HFFc6 (cell line): ENCODE data around the gene NUDT21. TPM values are rescaled to one million over a fixed set of nuclear protein-coding genes. Genes with fewer than 3 reads are reported as not detected.

ENCODE experiments used
- DNase-seq: peaks from one replicate; pipeline ENCODE4 v3.0.0-alpha.2; 2018
- H3K27ac Mint-ChIP-seq: 2 replicates; pipeline ENCODE4 v1.8.0; 2020; ENCODE audit warnings: mild to moderate bottlenecking, mixed read lengths
- H3K27me3 Mint-ChIP-seq: 2 replicates; pipeline ENCODE4 v1.8.0; 2021; ENCODE audit warnings: mild to moderate bottlenecking, moderate library complexity, mixed read lengths; ENCODE audit not compliant: insufficient read depth
- H3K36me3 Mint-ChIP-seq: 2 replicates; pipeline ENCODE4 v1.8.0; 2021; ENCODE audit warnings: low read depth, mixed read lengths
- H3K4me1 Mint-ChIP-seq: 2 replicates; pipeline ENCODE4 v1.8.0; 2020; ENCODE audit warnings: low read depth, mixed read lengths
- H3K4me3 Mint-ChIP-seq: 2 replicates; pipeline ENCODE4 v1.8.0; 2020; ENCODE audit warnings: mild to moderate bottlenecking, moderate library complexity, mixed read lengths
- H3K9me3 Mint-ChIP-seq: 2 replicates; pipeline ENCODE4 v1.8.0; 2020; ENCODE audit warnings: mild to moderate bottlenecking, mixed read lengths
- total RNA-seq, 6 experiments: library from RNA; stranded (reverse); fragmentation: NEBNext Ultra II Directional; extraction: Animal tissue kit (Norgen Biotek cat#: 25700); gene quantifications; 2 replicates in 1 of 6; 3 replicates in 5 of 6; pipeline ENCODE4 v1.2.3, GENCODE V29; 2021
- TF ChIP-seq, protein P1 (sequence below): fragments of 200-600 bp; sonication (generic); IDR thresholded peaks from 2 replicates; pipeline ENCODE4 v1.5.0; 2021; ENCODE audit warnings: antibody characterized with exemption, mild to moderate bottlenecking

Gene NUDT21
- total RNA-seq, 6 experiments from 2014 or later, result 114 to 150 (median 138) TPM

DNA sequence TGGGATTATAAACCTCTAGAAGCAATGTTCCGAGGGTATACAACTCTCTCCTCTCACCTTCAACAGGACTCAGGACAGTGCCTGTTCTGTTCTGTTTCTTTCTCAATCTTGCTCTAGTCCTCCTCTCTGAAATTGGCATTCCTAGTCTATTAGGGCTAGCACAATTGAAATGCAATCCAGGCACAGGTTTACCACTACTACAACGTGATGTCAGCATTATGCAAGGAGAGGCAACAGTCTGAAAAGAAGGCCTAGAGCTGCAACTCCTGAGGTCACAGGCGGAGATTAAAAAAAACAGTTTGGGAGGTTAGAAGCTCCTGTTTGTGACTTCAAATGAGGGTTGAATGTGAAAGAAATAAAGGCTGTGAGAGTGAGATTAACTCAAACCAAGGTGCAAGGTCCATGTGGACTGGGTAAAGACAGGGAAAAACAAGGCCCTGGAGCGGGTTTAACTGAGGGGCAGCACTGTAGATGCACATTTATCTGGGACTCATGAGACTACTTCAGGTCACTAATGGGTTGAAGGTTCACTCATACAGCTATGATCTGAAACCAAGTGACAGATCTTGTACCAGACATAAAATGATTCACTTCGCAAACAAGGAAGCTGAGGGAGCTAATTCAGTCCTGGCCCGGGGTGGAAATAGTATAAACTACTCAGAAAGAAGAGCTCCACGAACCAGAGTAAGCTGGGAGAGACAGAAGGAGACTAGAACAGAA is 42.6 kb downstream of the NUDT21 start:
- peaks cover 34% of the 10 kb centered on the region for H3K36me3 Mint-ChIP-seq

GRCh38 chr16:56405977-56406672 is 45.0 kb downstream of the NUDT21 start:
- no peaks in the 10 kb centered on the region for H3K27me3 Mint-ChIP-seq
- H3K4me3 Mint-ChIP-seq, result no peak overlapping the region
- no peak for DNase-seq
- H3K9me3 Mint-ChIP-seq, result no peaks in the 10 kb centered on the region
- TF ChIP-seq, protein P1, sequence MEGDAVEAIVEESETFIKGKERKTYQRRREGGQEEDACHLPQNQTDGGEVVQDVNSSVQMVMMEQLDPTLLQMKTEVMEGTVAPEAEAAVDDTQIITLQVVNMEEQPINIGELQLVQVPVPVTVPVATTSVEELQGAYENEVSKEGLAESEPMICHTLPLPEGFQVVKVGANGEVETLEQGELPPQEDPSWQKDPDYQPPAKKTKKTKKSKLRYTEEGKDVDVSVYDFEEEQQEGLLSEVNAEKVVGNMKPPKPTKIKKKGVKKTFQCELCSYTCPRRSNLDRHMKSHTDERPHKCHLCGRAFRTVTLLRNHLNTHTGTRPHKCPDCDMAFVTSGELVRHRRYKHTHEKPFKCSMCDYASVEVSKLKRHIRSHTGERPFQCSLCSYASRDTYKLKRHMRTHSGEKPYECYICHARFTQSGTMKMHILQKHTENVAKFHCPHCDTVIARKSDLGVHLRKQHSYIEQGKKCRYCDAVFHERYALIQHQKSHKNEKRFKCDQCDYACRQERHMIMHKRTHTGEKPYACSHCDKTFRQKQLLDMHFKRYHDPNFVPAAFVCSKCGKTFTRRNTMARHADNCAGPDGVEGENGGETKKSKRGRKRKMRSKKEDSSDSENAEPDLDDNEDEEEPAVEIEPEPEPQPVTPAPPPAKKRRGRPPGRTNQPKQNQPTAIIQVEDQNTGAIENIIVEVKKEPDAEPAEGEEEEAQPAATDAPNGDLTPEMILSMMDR, result no peak
- no peak overlapping the region for H3K27ac Mint-ChIP-seq
- H3K36me3 Mint-ChIP-seq, result peaks cover 42% of the 10 kb centered on the region
- H3K4me1 Mint-ChIP-seq, result peaks cover 11% of the 10 kb centered on the region

More for the DNA sequence above, 42.6 kb downstream of the NUDT21 start:
- H3K27me3 Mint-ChIP-seq, result no peaks in the 10 kb centered on the region
- H3K27ac Mint-ChIP-seq, result peak overlapping the region; percentile 24; the same call in 1 of the 2 replicates
- no peak for DNase-seq
- TF ChIP-seq, protein P1, result no peak
- no peak overlapping the region for H3K4me3 Mint-ChIP-seq
- H3K4me1 Mint-ChIP-seq, result peaks cover 11% of the 10 kb centered on the region
- no peaks in the 10 kb centered on the region for H3K9me3 Mint-ChIP-seq

DNA sequence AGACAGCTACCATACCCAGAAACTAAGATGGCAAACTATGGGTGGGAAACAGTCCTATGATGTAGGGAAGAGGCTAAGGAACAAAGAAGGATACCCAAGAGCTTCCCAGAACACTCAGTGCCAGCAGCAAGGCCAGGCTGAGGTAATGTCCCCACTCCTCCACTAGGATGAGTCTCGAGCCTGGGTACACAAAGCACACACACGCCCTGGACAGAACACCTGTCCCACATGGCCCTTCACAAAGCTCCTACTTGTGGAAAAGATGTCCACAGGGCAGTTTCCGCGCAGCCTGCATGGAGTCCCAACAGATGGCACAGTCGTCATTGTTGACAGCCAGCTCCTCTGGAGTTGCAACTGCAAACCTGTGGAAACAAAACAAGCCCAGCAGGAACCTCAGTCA is 49.6 kb downstream of the NUDT21 start:
- Mint-ChIP-seq H3K27ac (no peak overlapping the region), H3K36me3 (peaks cover 53% of the 10 kb centered on the region), H3K9me3 (no peaks in the 10 kb centered on the region), H3K4me1 (no peaks in the 10 kb centered on the region), H3K27me3 (no peaks in the 10 kb centered on the region), H3K4me3 (no peak overlapping the region)
- no peak for DNase-seq
- TF ChIP-seq, protein P1, result peak; percentile 59

GRCh38 chr16:56400458-56400857 is 50.7 kb downstream of the NUDT21 start:
- Mint-ChIP-seq H3K4me1 (no peaks in the 10 kb centered on the region), H3K27ac (no peak overlapping the region), H3K36me3 (peaks cover 58% of the 10 kb centered on the region), H3K27me3 (no peaks in the 10 kb centered on the region), H3K9me3 (no peaks in the 10 kb centered on the region), H3K4me3 (no peak overlapping the region)
- no peak for DNase-seq
- TF ChIP-seq, protein P1, result no peak

DNA sequence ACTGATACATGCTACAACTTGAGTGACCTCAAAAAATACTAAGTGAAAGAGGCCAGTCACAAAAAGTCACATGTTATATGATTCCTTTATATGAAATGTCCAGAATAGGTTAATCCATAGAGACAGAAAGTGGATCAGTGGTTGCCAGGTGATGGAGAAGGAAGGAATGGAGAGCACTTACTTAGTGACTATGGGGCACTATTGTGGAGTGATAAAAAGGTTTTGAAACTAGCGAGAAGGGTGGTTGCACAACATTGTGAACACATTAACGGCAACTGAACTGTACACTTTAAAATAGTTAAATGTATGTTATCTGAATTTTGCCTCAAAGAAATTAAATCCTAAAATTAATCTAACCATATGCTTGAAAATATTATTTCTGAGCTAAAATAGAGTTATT is 51.6 kb downstream of the NUDT21 start:
- H3K27ac Mint-ChIP-seq, result no peak overlapping the region
- H3K4me1 Mint-ChIP-seq, result no peaks in the 10 kb centered on the region
- no peak overlapping the region for H3K4me3 Mint-ChIP-seq
- no peak for DNase-seq
- no peaks in the 10 kb centered on the region for H3K27me3 Mint-ChIP-seq
- TF ChIP-seq, protein P1, result no peak
- H3K9me3 Mint-ChIP-seq, result no peaks in the 10 kb centered on the region
- peaks cover 52% of the 10 kb centered on the region for H3K36me3 Mint-ChIP-seq
